K562 (cell line): Measurements from ENCODE around the gene APOL2. TPM values are rescaled to one million over a fixed set of nuclear protein-coding genes. Genes with fewer than 3 reads are reported as not detected.
"Not testable (repeated sequence)": the region's sequence is repeated elsewhere in the genome, so short reads cannot be mapped to it uniquely, and the experiment has no call there.

ENCODE experiments used
- ATAC-seq: fragments of 200-7000 bp; cut with Tn5 transposase; 3 replicates; pipeline ENCODE4 v1.9.1; 2020; ENCODE audit warnings: moderate library complexity
- BruUV-seq: library from RNA; stranded (reverse); fragments of 400-500 nt; replicated peaks from 2 replicates; lab custom pipeline; 2021; lab: Mats Ljungman, UMichigan
- CTCF ChIA-PET: fragments of 300-600 bp; formaldehyde crosslinking; extraction: SDS; loops from one replicate; lab custom pipeline; 2021; ENCODE audit warnings: low intra/inter-chr PET ratio; lab: Yijun Ruan, JAX
- POLR2A ChIA-PET: fragments of 300-600, 350-650 bp; sonication (Branson Sonifier 250); formaldehyde crosslinking; extraction: SDS; loops from one replicate; lab custom pipeline; 2021; ENCODE audit warnings: antibody characterized with exemption, inconsistent platforms; lab: Yijun Ruan, JAX
- DNase-seq, 4 experiments: peaks; one replicate each; pipeline versions ENCODE4 v3.0.0 to v3.0.0-alpha.2; 2011 to 2018; ENCODE audit warnings: low spot score in 3 of 4, mixed read lengths in 3 of 4; ENCODE audit errors: extremely low read depth in 1 of 4
- FAIRE-seq: peaks from 2 replicates; lab custom pipeline; 2011; peaks lifted over from hg19 to GRCh38; lab: Jason Lieb, UNC
- H2AFZ ChIP-seq: 2 replicates; pipeline ENCODE4 v1.6.0; 2011; ENCODE audit warnings: low read depth, low read length, control low read depth, inconsistent platforms
- H3K27ac ChIP-seq: fragments of 200-600 bp; 3 replicates; pipeline ENCODE4 v1.8.0; 2011; ENCODE audit warnings: low read depth, mild to moderate bottlenecking, control low read depth, inconsistent platforms, low read length, moderate library complexity, mixed read lengths; ENCODE audit errors: extremely low read depth
- H3K27me3 ChIP-seq, 2 experiments: fragments of 300-600 bp in 1 of 2; 2 replicates in 1 of 2; 3 replicates in 1 of 2; pipeline versions ENCODE4 v1.6.0 to v1.8.0; 2011; ENCODE audit warnings: inconsistent platforms in 2 of 2, low read length in 2 of 2, mild to moderate bottlenecking in 1 of 2, mixed read lengths in 1 of 2, moderate library complexity in 1 of 2; ENCODE audit not compliant: control insufficient read depth in 2 of 2, insufficient read depth in 2 of 2
- H3K36me3 ChIP-seq: fragments of 300-600 bp; 3 replicates; pipeline ENCODE4 v1.8.0; 2011; ENCODE audit warnings: mild to moderate bottlenecking, low read length, inconsistent platforms; ENCODE audit not compliant: control insufficient read depth, insufficient read depth
- H3K4me1 ChIP-seq, 2 experiments: fragments of 200-600 bp in 1 of 2; replicated peaks in 1 of 2; 2 replicates in 1 of 2; 3 replicates in 1 of 2; pipeline versions ENCODE4 v1.5.1 to v1.8.0; 2011; ENCODE audit warnings: inconsistent platforms in 2 of 2, low read length in 2 of 2, mild to moderate bottlenecking in 1 of 2, mixed read lengths in 1 of 2, moderate library complexity in 1 of 2; ENCODE audit not compliant: control insufficient read depth in 2 of 2, insufficient read depth in 2 of 2
- H3K4me2 ChIP-seq: 2 replicates; pipeline ENCODE4 v1.6.1; 2011; ENCODE audit warnings: low read length, control low read depth, inconsistent platforms, mixed read lengths; ENCODE audit not compliant: insufficient read depth
- H3K4me3 ChIP-seq: fragments of 200-600 bp; sonication (generic), shearing (Covaris generic); 2 replicates; pipeline ENCODE4 v1.5.1; 2016; ENCODE audit warnings: control low read depth, inconsistent platforms
- H3K79me2 ChIP-seq: fragments of 200-600 bp; 3 replicates; pipeline ENCODE4 v1.8.0; 2011; ENCODE audit warnings: low read length, inconsistent platforms; ENCODE audit not compliant: control insufficient read depth, insufficient read depth
- H3K9ac ChIP-seq, 2 experiments: 2 replicates each; pipeline versions ENCODE4 v1.6.0 to v1.6.1; 2011; ENCODE audit warnings: low read depth in 2 of 2, low read length in 2 of 2, control low read depth in 1 of 2, inconsistent platforms in 1 of 2, mild to moderate bottlenecking in 1 of 2, mixed read lengths in 1 of 2; ENCODE audit not compliant: insufficient read depth in 1 of 2
- H3K9me1 ChIP-seq: one replicate; pipeline ENCODE4 v1.6.0; 2011; ENCODE audit warnings: inconsistent platforms, mild to moderate bottlenecking, low read length, moderate library complexity; ENCODE audit not compliant: control insufficient read depth, insufficient read depth
- H3K9me3 ChIP-seq: replicated peaks from 2 replicates; pipeline ENCODE4 v1.5.1; 2011; ENCODE audit warnings: low read depth, low read length, inconsistent platforms; ENCODE audit not compliant: control insufficient read depth, insufficient read depth
- H4K20me1 ChIP-seq: replicated peaks from 2 replicates; pipeline ENCODE4 v1.6.1; 2011; ENCODE audit warnings: low read length, inconsistent platforms, mixed read lengths; ENCODE audit not compliant: control insufficient read depth, insufficient read depth
- GTF2A2 ChIP-seq: IDR thresholded peaks from 2 replicates; pipeline ENCODE4 v1.6.1; 2016; ENCODE audit warnings: mild to moderate bottlenecking, missing genetic modification characterization, missing compliant biosample characterization
- NR2C1 ChIP-seq, 2 experiments: fragments of 450-650 bp; IDR thresholded peaks; 2 replicates each; pipeline ENCODE4 v1.6.1; 2017; ENCODE audit warnings: mild to moderate bottlenecking in 2 of 2, antibody characterized with exemption in 1 of 2, inconsistent platforms in 1 of 2, missing compliant biosample characterization in 1 of 2, missing genetic modification characterization in 1 of 2
- PPARD ChIP-seq: fragments of 250-450 bp; sonication (Bioruptor Pico); IDR thresholded peaks from 2 replicates; pipeline ENCODE4 v1.8.0; 2022; ENCODE audit warnings: inconsistent platforms, mild to moderate bottlenecking, moderate library complexity
- RFX1 ChIP-seq: fragments of 450-650 bp; IDR thresholded peaks from 2 replicates; pipeline ENCODE4 v1.6.1; 2016; ENCODE audit warnings: mild to moderate bottlenecking, moderate library complexity
- SAFB2 ChIP-seq: fragments of 200-400 bp; formaldehyde crosslinking; IDR thresholded peaks from 2 replicates; pipeline ENCODE4 v1.6.1; 2018; ENCODE audit warnings: borderline replicate concordance, low read length, low read depth, moderate library complexity; ENCODE audit not compliant: severe bottlenecking
- SLC30A9 ChIP-seq: fragments of 250-450 bp; sonication (Bioruptor Pico); IDR thresholded peaks from 2 replicates; pipeline ENCODE4 v1.8.0; 2022; ENCODE audit warnings: mild to moderate bottlenecking, moderate library complexity
- WGBS: fragments of 100-300 bp; shearing (Covaris generic); methylation state at CpG from one replicate; pipeline ENCODE4 v1.1.6; 2016; ENCODE audit warnings: low coverage, mixed read lengths; ENCODE audit not compliant: insufficient coverage; ENCODE audit errors: missing lambda C conversion rate; 5-methylcytosine and 5-hydroxymethylcytosine counted together
- in situ Hi-C: fragments of 300-500 bp; cut with MboI; formaldehyde crosslinking; loops from 4 replicates; pipeline ENCODE4 v1.15.0; 2018; ENCODE audit warnings: inconsistent platforms, mixed read lengths
- intact Hi-C: fragments of 100-400 bp; cut with micrococcal nuclease; formaldehyde crosslinking; loops from 2 replicates; pipeline ENCODE4 v1.14.2; 2022
- polyA plus RNA-seq, 8 experiments: library from polyadenylated mRNA; depleted of rRNA in 4 of 8; stranded (reverse) in 5 of 8; unstranded in 3 of 8; fragments of >200 nt; fragmentation: Nextera tagmentation in 2 of 8; fragmentation: Illumina TruSeq in 1 of 8; extraction: Ambion mirVana in 2 of 8; extraction: Trizol in 1 of 8; gene quantifications; 2 replicates each; pipeline versions ENCODE4 v1.2.1 to v1.2.3, GENCODE V29; 2011 to 2014; ENCODE audit warnings: inconsistent platforms in 1 of 8, missing spikeins in 1 of 8
- total RNA-seq, 7 experiments: library from RNA; depleted of rRNA in 6 of 7; stranded (reverse); fragments of >200 nt in 6 of 7; fragmentation: Illumina TruSeq in 2 of 7; extraction: Trizol in 2 of 7; gene quantifications; 2 replicates each; pipeline versions ENCODE4 v1.2.1 to v1.2.3, GENCODE V29; 2011 to 2021; ENCODE audit warnings: low replicate concordance in 1 of 7
- TF ChIP-seq, protein P1 (sequence below): sonication (generic); formaldehyde crosslinking; IDR thresholded peaks from 2 replicates; pipeline ENCODE4 v1.8.0; 2023; ENCODE audit warnings: missing genetic modification reagents, mild to moderate bottlenecking, borderline replicate concordance
- TF ChIP-seq, protein P2 (sequence below): fragments of 250-450 bp; sonication (Bioruptor Pico); IDR thresholded peaks from 2 replicates; pipeline ENCODE4 v1.5.1; 2021; ENCODE audit warnings: mild to moderate bottlenecking
- TF ChIP-seq, protein P3 (sequence below): fragments of 450-650 bp; IDR thresholded peaks from 2 replicates; pipeline ENCODE4 v1.6.1; 2016; ENCODE audit warnings: antibody characterized with exemption

The APOL2 gene
- total and polyA plus RNA-seq, 9 of the 15 experiments (the other 6 are each of a cell fraction or from before 2014, with no cell fraction given): 2.7 to 10.6 (median 8.9) TPM

DNA sequence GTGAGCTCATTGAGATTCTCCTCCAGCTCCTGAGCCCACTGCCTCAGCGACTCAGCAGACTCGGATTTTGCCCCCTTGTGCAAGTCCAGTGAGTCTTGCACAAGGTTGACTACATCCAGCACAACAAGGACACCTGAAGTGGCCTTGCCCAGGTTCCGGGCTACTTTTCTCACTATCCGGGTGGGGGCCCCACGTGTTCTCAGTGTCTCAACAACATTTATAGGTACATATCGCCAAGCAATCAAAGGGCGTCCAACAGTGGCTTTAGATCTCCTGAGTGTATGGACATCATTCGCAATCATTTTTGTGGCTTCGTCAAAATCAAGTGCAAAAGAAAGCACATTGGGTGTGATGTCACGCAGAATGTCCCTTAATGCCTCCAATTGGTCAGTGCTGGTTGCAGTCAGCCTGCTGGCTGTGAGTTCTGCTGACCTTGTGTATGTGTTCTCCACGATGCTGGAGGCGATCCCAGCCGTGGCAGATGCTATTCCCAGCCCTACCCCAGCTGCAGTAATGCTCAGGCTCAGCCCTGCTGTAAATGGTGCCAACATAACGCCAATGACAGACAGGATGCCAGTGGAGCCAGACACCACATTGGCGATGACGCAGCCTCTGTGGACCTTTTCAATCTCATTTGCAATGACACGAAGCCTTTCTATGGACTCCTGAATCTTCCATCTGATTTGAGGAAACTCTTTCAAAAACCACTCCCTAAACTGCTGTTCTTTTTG is 48.1 kb downstream of the APOL2 start (continued):
- TF ChIP-seq, protein P1, sequence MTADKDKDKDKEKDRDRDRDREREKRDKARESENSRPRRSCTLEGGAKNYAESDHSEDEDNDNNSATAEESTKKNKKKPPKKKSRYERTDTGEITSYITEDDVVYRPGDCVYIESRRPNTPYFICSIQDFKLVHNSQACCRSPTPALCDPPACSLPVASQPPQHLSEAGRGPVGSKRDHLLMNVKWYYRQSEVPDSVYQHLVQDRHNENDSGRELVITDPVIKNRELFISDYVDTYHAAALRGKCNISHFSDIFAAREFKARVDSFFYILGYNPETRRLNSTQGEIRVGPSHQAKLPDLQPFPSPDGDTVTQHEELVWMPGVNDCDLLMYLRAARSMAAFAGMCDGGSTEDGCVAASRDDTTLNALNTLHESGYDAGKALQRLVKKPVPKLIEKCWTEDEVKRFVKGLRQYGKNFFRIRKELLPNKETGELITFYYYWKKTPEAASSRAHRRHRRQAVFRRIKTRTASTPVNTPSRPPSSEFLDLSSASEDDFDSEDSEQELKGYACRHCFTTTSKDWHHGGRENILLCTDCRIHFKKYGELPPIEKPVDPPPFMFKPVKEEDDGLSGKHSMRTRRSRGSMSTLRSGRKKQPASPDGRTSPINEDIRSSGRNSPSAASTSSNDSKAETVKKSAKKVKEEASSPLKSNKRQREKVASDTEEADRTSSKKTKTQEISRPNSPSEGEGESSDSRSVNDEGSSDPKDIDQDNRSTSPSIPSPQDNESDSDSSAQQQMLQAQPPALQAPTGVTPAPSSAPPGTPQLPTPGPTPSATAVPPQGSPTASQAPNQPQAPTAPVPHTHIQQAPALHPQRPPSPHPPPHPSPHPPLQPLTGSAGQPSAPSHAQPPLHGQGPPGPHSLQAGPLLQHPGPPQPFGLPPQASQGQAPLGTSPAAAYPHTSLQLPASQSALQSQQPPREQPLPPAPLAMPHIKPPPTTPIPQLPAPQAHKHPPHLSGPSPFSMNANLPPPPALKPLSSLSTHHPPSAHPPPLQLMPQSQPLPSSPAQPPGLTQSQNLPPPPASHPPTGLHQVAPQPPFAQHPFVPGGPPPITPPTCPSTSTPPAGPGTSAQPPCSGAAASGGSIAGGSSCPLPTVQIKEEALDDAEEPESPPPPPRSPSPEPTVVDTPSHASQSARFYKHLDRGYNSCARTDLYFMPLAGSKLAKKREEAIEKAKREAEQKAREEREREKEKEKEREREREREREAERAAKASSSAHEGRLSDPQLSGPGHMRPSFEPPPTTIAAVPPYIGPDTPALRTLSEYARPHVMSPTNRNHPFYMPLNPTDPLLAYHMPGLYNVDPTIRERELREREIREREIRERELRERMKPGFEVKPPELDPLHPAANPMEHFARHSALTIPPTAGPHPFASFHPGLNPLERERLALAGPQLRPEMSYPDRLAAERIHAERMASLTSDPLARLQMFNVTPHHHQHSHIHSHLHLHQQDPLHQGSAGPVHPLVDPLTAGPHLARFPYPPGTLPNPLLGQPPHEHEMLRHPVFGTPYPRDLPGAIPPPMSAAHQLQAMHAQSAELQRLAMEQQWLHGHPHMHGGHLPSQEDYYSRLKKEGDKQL: no peak
- TF ChIP-seq RFX1 (no peak), NR2C1 (IDR thresholded peaks at IDR 0.05) (no peak), NR2C1 (tag; IDR thresholded peaks at IDR 0.05) (no peak), GTF2A2 (tag) (no peak), PPARD (CRISPR knock-in tag) (no peak), SLC30A9 (CRISPR knock-in tag) (no peak), SAFB2 (no peak)
- TF ChIP-seq, protein P2, sequence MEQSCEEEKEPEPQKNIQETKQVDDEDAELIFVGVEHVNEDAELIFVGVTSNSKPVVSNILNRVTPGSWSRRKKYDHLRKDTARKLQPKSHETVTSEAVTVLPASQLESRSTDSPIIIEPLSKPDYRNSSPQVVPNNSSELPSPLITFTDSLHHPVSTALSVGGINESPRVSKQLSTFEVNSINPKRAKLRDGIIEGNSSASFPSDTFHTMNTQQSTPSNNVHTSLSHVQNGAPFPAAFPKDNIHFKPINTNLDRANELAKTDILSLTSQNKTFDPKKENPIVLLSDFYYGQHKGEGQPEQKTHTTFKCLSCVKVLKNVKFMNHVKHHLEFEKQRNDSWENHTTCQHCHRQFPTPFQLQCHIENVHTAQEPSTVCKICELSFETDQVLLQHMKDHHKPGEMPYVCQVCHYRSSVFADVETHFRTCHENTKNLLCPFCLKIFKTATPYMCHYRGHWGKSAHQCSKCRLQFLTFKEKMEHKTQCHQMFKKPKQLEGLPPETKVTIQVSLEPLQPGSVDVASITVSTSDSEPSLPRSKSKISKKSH (CRISPR knock-in tag): no peak
- TF ChIP-seq, protein P3, sequence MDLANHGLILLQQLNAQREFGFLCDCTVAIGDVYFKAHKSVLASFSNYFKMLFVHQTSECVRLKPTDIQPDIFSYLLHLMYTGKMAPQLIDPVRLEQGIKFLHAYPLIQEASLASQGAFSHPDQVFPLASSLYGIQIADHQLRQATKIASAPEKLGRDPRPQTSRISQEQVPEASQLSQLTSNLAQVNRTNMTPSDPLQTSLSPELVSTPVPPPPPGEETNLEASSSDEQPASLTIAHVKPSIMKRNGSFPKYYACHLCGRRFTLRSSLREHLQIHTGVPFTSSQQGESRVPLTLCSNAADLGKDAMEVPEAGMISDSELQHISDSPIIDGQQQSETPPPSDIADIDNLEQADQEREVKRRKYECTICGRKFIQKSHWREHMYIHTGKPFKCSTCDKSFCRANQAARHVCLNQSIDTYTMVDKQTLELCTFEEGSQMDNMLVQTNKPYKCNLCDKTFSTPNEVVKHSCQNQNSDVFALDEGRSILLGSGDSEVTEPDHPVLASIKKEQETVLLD: no peak
- TF ChIP-seq, all 486 proteins: peak for 0

DNA sequence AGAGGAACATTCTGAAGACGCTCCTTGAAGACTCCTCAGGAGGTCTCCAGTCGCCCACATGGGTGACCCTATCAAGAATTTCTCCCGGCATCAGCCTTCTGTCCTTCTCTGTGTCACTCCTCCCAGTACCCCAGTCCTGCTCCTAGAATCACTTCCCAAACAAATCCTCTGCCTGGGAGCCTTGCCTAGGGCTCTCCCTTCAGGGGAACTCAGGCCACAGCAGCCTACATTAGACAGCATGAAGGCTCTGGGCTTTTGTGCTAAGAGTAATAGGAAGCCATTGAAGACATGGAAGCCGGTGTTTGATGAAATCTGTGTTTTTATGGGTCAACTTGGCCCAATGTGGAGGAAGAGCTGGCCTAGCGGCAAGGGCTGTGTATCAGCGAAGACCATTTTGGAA is 51.5 kb downstream of the APOL2 start:
- H3K9ac ChIP-seq, H3K4me3 ChIP-seq, DNase-seq, H3K27ac ChIP-seq, H3K4me2 ChIP-seq, H3K9me1 ChIP-seq, H2AFZ ChIP-seq, BruUV-seq, H3K36me3 ChIP-seq, H3K4me1 ChIP-seq, H3K9me3 ChIP-seq, CTCF ChIA-PET, H3K27me3 ChIP-seq, H4K20me1 ChIP-seq, POLR2A ChIA-PET, FAIRE-seq, intact Hi-C loops, in situ Hi-C loops, ATAC-seq, H3K79me2 ChIP-seq: not testable (repeated sequence)
- WGBS: 56% methylated on average over 3 of the region's 6 CpGs
